Neural crest cell (in vitro differentiated cells): ENCODE measurements around the gene FAM118A. TPM values are rescaled to one million over a fixed set of nuclear protein-coding genes. Genes with fewer than 3 reads are reported as not detected.
A peak's percentile ranks its signal among the peaks of the same experiment; 100 is the strongest.
"Not testable (repeated sequence)": the region's sequence is repeated elsewhere in the genome, so short reads cannot be mapped to it uniquely, and the experiment has no call there.

ENCODE experiments used
- DNase-seq: peaks from one replicate; pipeline ENCODE4 v3.0.0; 2021; ENCODE audit warnings: low read depth, mixed read lengths, low spot score
- H3K27ac Mint-ChIP-seq: one replicate; pipeline ENCODE4 v1.8.0; 2021; ENCODE audit warnings: mild to moderate bottlenecking, mixed read lengths; ENCODE audit not compliant: unreplicated experiment
- H3K27me3 Mint-ChIP-seq: 2 replicates; pipeline ENCODE4 v1.8.0; 2021; ENCODE audit warnings: low read depth, mild to moderate bottlenecking, mixed read lengths
- H3K36me3 Mint-ChIP-seq: 2 replicates; pipeline ENCODE4 v1.8.0; 2021; ENCODE audit warnings: low read depth, mild to moderate bottlenecking, mixed read lengths
- H3K4me1 Mint-ChIP-seq: 2 replicates; pipeline ENCODE4 v1.8.0; 2021; ENCODE audit warnings: mixed read lengths
- H3K4me3 Mint-ChIP-seq: one replicate; pipeline ENCODE4 v1.8.0; 2021; ENCODE audit warnings: mild to moderate bottlenecking, mixed read lengths
- H3K9me3 Mint-ChIP-seq: 2 replicates; pipeline ENCODE4 v1.8.0; 2021; ENCODE audit warnings: mixed read lengths
- CTCF ChIP-seq: fragments of 200-600 bp; sonication (generic); conservative IDR thresholded peaks from 2 replicates; pipeline ENCODE4 v1.5.0; 2021; ENCODE audit warnings: antibody characterized with exemption, mild to moderate bottlenecking
- total RNA-seq: library from RNA; stranded (reverse); gene quantifications from 2 replicates; pipeline ENCODE4 v1.2.1, GENCODE V29; 2021

Gene FAM118A
- total RNA-seq, 1 donor from 2014 or later: 60.7 TPM

- DNase-seq: no peak
- Mint-ChIP-seq H3K36me3 (no peaks in the 10 kb centered on the region), H3K4me1 (no peaks in the 10 kb centered on the region), H3K9me3 (no peaks in the 10 kb centered on the region), H3K27ac (no peak overlapping the region), H3K27me3 (peaks cover 3% of the 10 kb centered on the region), H3K4me3 (no peak overlapping the region)
- TF ChIP-seq CTCF: no peak
Observed at GRCh38 chr22:45294030-45294429, 15.7 kb upstream of the FAM118A start.

GRCh38 chr22:45295004-45295403 lies 14.7 kb upstream of the FAM118A start:
- H3K9me3 Mint-ChIP-seq, H3K27me3 Mint-ChIP-seq, H3K4me3 Mint-ChIP-seq, H3K36me3 Mint-ChIP-seq, DNase-seq, H3K4me1 Mint-ChIP-seq: not testable (repeated sequence)
- H3K27ac Mint-ChIP-seq: peak overlapping the region; percentile 40

- H3K4me1 Mint-ChIP-seq: no peaks in the 10 kb centered on the region
- no peak overlapping the region for H3K27ac Mint-ChIP-seq
- TF ChIP-seq CTCF: no peak
- H3K4me3 Mint-ChIP-seq: no peak overlapping the region
- no peaks in the 10 kb centered on the region for H3K36me3 Mint-ChIP-seq
- DNase-seq: no peak
- H3K27me3 Mint-ChIP-seq: no peaks in the 10 kb centered on the region
- H3K9me3 Mint-ChIP-seq: no peaks in the 10 kb centered on the region
Observed at GRCh38 chr22:45295492-45295891, 14.2 kb upstream of the FAM118A start.

- no peak overlapping the region for H3K4me3 Mint-ChIP-seq
- no peak for TF ChIP-seq CTCF
- no peaks in the 10 kb centered on the region for H3K36me3 Mint-ChIP-seq
- no peaks in the 10 kb centered on the region for H3K4me1 Mint-ChIP-seq
- H3K27ac Mint-ChIP-seq: no peak overlapping the region
- no peaks in the 10 kb centered on the region for H3K9me3 Mint-ChIP-seq
- DNase-seq: no peak
- H3K27me3 Mint-ChIP-seq: no peaks in the 10 kb centered on the region
Observed at GRCh38 chr22:45296628-45297297, 13.0 kb upstream of the FAM118A start.

- H3K27me3 Mint-ChIP-seq: no peaks in the 10 kb centered on the region
- H3K4me1 Mint-ChIP-seq: no peaks in the 10 kb centered on the region
- DNase-seq: no peak
- no peak for TF ChIP-seq CTCF
- no peaks in the 10 kb centered on the region for H3K36me3 Mint-ChIP-seq
- no peak overlapping the region for H3K27ac Mint-ChIP-seq
- H3K9me3 Mint-ChIP-seq: no peaks in the 10 kb centered on the region
- H3K4me3 Mint-ChIP-seq: no peak overlapping the region
Observed at GRCh38 chr22:45298934-45299505, 10.7 kb upstream of the FAM118A start.

- no peak for DNase-seq
- Mint-ChIP-seq H3K27me3 (no peaks in the 10 kb centered on the region), H3K27ac (no peak overlapping the region), H3K4me3 (no peak overlapping the region), H3K36me3 (no peaks in the 10 kb centered on the region), H3K4me1 (peaks cover 3% of the 10 kb centered on the region), H3K9me3 (no peaks in the 10 kb centered on the region)
- TF ChIP-seq CTCF: no peak
Observed at GRCh38 chr22:45302751-45303150, 7.0 kb upstream of the FAM118A start.
